ENCODE measurements around the gene MEF2C. TPM values are rescaled to one million over a fixed set of nuclear protein-coding genes. Genes with fewer than 3 reads are reported as not detected.
A peak's percentile ranks its signal among the peaks of the same experiment; 100 is the strongest.

MEF2C gene
- polyA plus RNA-seq, 3 donors, result 32.0 to 89.3 (median 88.3) TPM

DNA sequence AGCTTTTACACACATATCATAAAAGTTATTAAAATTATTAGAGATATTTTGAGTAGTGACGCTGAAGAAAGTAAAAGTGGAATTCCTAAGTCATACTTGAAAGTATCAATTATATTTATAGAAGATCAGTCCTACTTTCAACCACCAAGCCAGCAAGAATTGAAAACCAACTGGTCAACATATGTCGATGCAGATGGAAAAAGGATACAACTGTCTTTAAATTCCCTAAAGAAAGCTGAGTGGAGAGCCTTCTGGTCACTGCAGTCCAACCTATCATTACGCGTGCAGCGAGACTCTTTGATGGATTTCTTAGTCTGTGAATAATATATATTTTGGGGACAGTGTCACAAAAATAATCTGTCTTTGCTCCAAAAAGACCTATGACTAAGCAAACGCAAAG lies 15.3 kb downstream of the MEF2C start:
- WGBS (ENCODE audit: insufficient coverage), result no CpG with 5 or more reads among the region's 6 CpGs
- H3K36me3 ChIP-seq (replicated peaks in 1 of 2; ENCODE audit: control insufficient read depth in 1 of 2, insufficient read depth in 2 of 2, low read length in 2 of 2), result peaks cover under 1 to 28% of the 10 kb centered on the region in 2 donors
- TF ChIP-seq CTCF (IDR thresholded peaks at IDR 0.05), result no peak
- no peak overlapping the region for H3K4me2 ChIP-seq (replicated peaks; ENCODE audit: extremely low read depth, low read length, poor library complexity, severe bottlenecking)
- H3K4me1 Mint-ChIP-seq, result peaks cover 13% of the 10 kb centered on the region
- intact Hi-C loops (cut with micrococcal nuclease), result no loop called here
- no peak overlapping the region for H3K27ac ChIP-seq (ENCODE audit: low read depth in 1 of 2, low read length in 2 of 2)
- peaks cover 0 to 9% (median 0%) of the 10 kb centered on the region in 7 donors for H3K9me3 Mint-ChIP-seq
- no peaks in the 10 kb centered on the region for H3K27me3 Mint-ChIP-seq (ENCODE audit: low read depth in 3 of 3)
- no peak overlapping the region for H3K4me3 Mint-ChIP-seq
- H3K79me2 ChIP-seq (ENCODE audit: insufficient read depth, low read length), result peaks cover 82% of the 10 kb centered on the region
- peaks cover 83% of the 10 kb centered on the region for H4K20me1 ChIP-seq (ENCODE audit: insufficient read depth, low read length)
- H3K36me3 Mint-ChIP-seq, result peaks cover 16 to 32% of the 10 kb centered on the region in 2 donors
- H3K9me3 ChIP-seq (replicated peaks in 1 of 2; ENCODE audit: control insufficient read depth in 1 of 2, insufficient read depth in 1 of 2, low read length in 2 of 2), result no peaks in the 10 kb centered on the region
- H3K27ac Mint-ChIP-seq, result no peak overlapping the region
- DNase-seq, result no peak
- no peak overlapping the region for H3K9ac ChIP-seq (ENCODE audit: insufficient read depth, low read length, poor library complexity, severe bottlenecking)
- H3K27me3 ChIP-seq (ENCODE audit: control insufficient read depth in 2 of 2, insufficient read depth in 2 of 2, low read length in 2 of 2), result no peaks in the 10 kb centered on the region
- peaks cover 4 to 12% of the 10 kb centered on the region in 2 donors for H3K4me1 ChIP-seq (ENCODE audit: control insufficient read depth in 1 of 2, insufficient read depth in 2 of 2, low read length in 2 of 2)
- H2AFZ ChIP-seq (ENCODE audit: insufficient read depth, low read depth, low read length, poor library complexity, severe bottlenecking), result no peak overlapping the region
- H3K4me3 ChIP-seq (replicated peaks in 1 of 3; ENCODE audit: low read depth in 2 of 3, low read length in 3 of 3), result no peak overlapping the region

DNA sequence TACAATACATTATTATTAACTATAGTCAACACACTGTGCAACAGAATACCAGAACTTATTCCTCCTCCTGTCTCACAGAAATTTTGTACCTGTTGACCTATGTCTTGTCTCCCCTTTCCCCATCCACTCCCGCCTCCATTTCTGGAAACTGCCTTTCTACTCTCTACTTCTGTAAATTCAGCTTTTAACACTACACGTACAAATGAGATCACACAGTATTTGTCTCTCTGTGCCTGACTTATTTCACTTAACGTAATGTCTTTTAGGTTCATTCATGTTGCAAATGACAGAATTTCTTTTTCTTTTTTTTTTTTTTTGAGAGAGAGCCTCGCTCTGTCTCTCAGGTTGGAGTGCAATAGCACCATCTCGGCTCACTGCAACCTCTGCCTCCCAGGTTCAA lies 19.5 kb downstream of the MEF2C start:
- Histone ChIP-seq H3K27me3 (ENCODE audit: control insufficient read depth in 2 of 2, insufficient read depth in 2 of 2, low read length in 2 of 2) (no peaks in the 10 kb centered on the region), H2AFZ (ENCODE audit: insufficient read depth, low read depth, low read length, poor library complexity, severe bottlenecking) (no peak overlapping the region), H3K4me2 (replicated peaks; ENCODE audit: extremely low read depth, low read length, poor library complexity, severe bottlenecking) (no peak overlapping the region), H3K9me3 (replicated peaks in 1 of 2; ENCODE audit: control insufficient read depth in 1 of 2, insufficient read depth in 1 of 2, low read length in 2 of 2) (no peaks in the 10 kb centered on the region), H3K4me1 (ENCODE audit: control insufficient read depth in 1 of 2, insufficient read depth in 2 of 2, low read length in 2 of 2) (peaks cover 4 to 12% of the 10 kb centered on the region in 2 donors), H3K79me2 (ENCODE audit: insufficient read depth, low read length) (peaks cover 53% of the 10 kb centered on the region), H3K4me3 (replicated peaks in 1 of 3; ENCODE audit: low read depth in 2 of 3, low read length in 3 of 3) (no peak overlapping the region), H4K20me1 (ENCODE audit: insufficient read depth, low read length) (peaks cover 69% of the 10 kb centered on the region), H3K27ac (ENCODE audit: low read depth in 1 of 2, low read length in 2 of 2) (no peak overlapping the region), H3K9ac (ENCODE audit: insufficient read depth, low read length, poor library complexity, severe bottlenecking) (no peak overlapping the region), H3K36me3 (replicated peaks in 1 of 2; ENCODE audit: control insufficient read depth in 1 of 2, insufficient read depth in 2 of 2, low read length in 2 of 2) (peaks cover 16 to 61% of the 10 kb centered on the region in 2 donors)
- Mint-ChIP-seq H3K36me3 (peaks cover 34 to 54% of the 10 kb centered on the region in 2 donors), H3K9me3 (peaks cover 0 to 9% (median 0%) of the 10 kb centered on the region in 7 donors), H3K27ac (peak overlapping the region in 1 of 7 donors; percentile 61), H3K4me1 (peaks cover 13% of the 10 kb centered on the region), H3K27me3 (ENCODE audit: low read depth in 3 of 3) (no peaks in the 10 kb centered on the region), H3K4me3 (no peak overlapping the region)
- 100% methylated on average over 1 of the region's 5 CpGs for WGBS (ENCODE audit: insufficient coverage)
- DNase-seq, result no peak
- intact Hi-C loops (cut with micrococcal nuclease), result no loop called here
- TF ChIP-seq CTCF (IDR thresholded peaks at IDR 0.05), result no peak

Data from CD14-positive monocyte (primary cell).